A549 (cell line): ENCODE measurements around the gene SHISA3. TPM values are rescaled to one million over a fixed set of nuclear protein-coding genes. Genes with fewer than 3 reads are reported as not detected.

Experiments
- ATAC-seq, 2 experiments: fragments of 200-7000 bp in 1 of 2; fragments of >200 bp in 1 of 2; cut with Nextera tagmentation in 1 of 2; cut with Tn5 transposase in 1 of 2; 3 replicates each; pipeline versions ENCODE4 v1.8.0 to v1.9.1; 2018 to 2020; ENCODE audit warnings: mild to moderate bottlenecking in 1 of 2, moderate library complexity in 1 of 2
- CTCF ChIA-PET: fragments of 300-600 bp; sonication (Branson Sonifier 250); formaldehyde crosslinking; extraction: SDS; loops from one replicate; lab custom pipeline; 2021; ENCODE audit warnings: antibody characterized with exemption, inconsistent platforms; lab: Yijun Ruan, JAX
- POLR2A ChIA-PET: fragments of 350-600 bp; formaldehyde crosslinking; extraction: SDS; loops from one replicate; lab custom pipeline; 2021; ENCODE audit warnings: antibody characterized with exemption, inconsistent platforms; lab: Yijun Ruan, JAX
- DNase-seq, 2 experiments: peaks; one replicate each; pipeline versions ENCODE4 v3.0.0 to v3.0.0-alpha.2; 2011 to 2016; ENCODE audit warnings: low read depth in 1 of 2, low spot score in 1 of 2
- FAIRE-seq: peaks from 2 replicates; lab custom pipeline; 2011; peaks lifted over from hg19 to GRCh38; lab: Jason Lieb, UNC
- H3K27ac ChIP-seq, 2 experiments: fragments of >200 bp; sonication (Bioruptor Twin); formaldehyde crosslinking; 3 replicates each; pipeline ENCODE4 v1.5.1; 2016 to 2017
- H3K4me1 ChIP-seq: fragments of >200 bp; sonication (Bioruptor Twin); formaldehyde crosslinking; 3 replicates; pipeline ENCODE4 v1.6.1; 2016
- H3K4me2 ChIP-seq: fragments of >200 bp; sonication (Bioruptor Twin); formaldehyde crosslinking; 3 replicates; pipeline ENCODE4 v1.6.1; 2016
- H3K4me3 ChIP-seq: fragments of >200 bp; sonication (Bioruptor Twin); formaldehyde crosslinking; 3 replicates; pipeline ENCODE4 v1.5.1; 2016
- H3K9me3 ChIP-seq: fragments of >200 bp; sonication (Bioruptor Twin); formaldehyde crosslinking; 3 replicates; pipeline ENCODE4 v1.6.1; 2016
- CBX2 ChIP-seq: fragments of 200-600 bp; sonication (generic); IDR thresholded peaks from 2 replicates; pipeline ENCODE4 v1.6.1; 2016; ENCODE audit warnings: low read depth, mild to moderate bottlenecking, borderline replicate concordance
- CBX8 ChIP-seq: fragments of 200-600 bp; sonication (generic); IDR thresholded peaks from 2 replicates; pipeline ENCODE4 v1.6.1; 2016
- FOXS1 ChIP-seq: fragments of 250-450 bp; sonication (Bioruptor Pico); IDR thresholded peaks from 2 replicates; pipeline ENCODE4 v1.5.0; 2020; ENCODE audit warnings: mild to moderate bottlenecking, moderate library complexity
- HDAC2 ChIP-seq: fragments of 200-600 bp; sonication (generic); IDR thresholded peaks from 2 replicates; pipeline ENCODE4 v1.6.1; 2016
- HOXB5 ChIP-seq: fragments of 250-450 bp; sonication (Bioruptor Pico); IDR thresholded peaks from 2 replicates; pipeline ENCODE4 v1.5.0; 2020; ENCODE audit warnings: mild to moderate bottlenecking, moderate library complexity
- JUN ChIP-seq, 2 experiments: fragments of >200 bp; sonication (Bioruptor Twin); formaldehyde crosslinking; IDR thresholded peaks; 2 replicates in 1 of 2; 3 replicates in 1 of 2; pipeline ENCODE4 v1.6.1; 2016 to 2017
- JUNB ChIP-seq: fragments of >200 bp; sonication (Bioruptor Twin); formaldehyde crosslinking; IDR thresholded peaks from 2 replicates; pipeline ENCODE4 v1.6.1; 2016
- KDM1A ChIP-seq: fragments of 200-600 bp; sonication (generic); IDR thresholded peaks from 2 replicates; pipeline ENCODE4 v1.6.1; 2016; ENCODE audit warnings: low read depth, mild to moderate bottlenecking
- MAFK ChIP-seq: fragments of 450-650 bp; IDR thresholded peaks from 2 replicates; pipeline ENCODE4 v1.6.1; 2014; ENCODE audit not compliant: partially characterized antibody
- MYC ChIP-seq: IDR thresholded peaks from 2 replicates; pipeline ENCODE4 v1.6.1; 2012; ENCODE audit warnings: mild to moderate bottlenecking, inconsistent platforms, low read length, improper control_type of control experiment, borderline replicate concordance
- NFE2L2 ChIP-seq: fragments of 150-350 bp; conservative IDR thresholded peaks from 2 replicates; pipeline ENCODE4 v1.6.1; 2014; ENCODE audit warnings: low read length
- NPAS2 ChIP-seq: fragments of 250-450 bp; sonication (Bioruptor Pico); IDR thresholded peaks from 2 replicates; pipeline ENCODE4 v1.8.0; 2022; ENCODE audit warnings: mild to moderate bottlenecking, moderate library complexity, borderline replicate concordance
- NR3C1 ChIP-seq: fragments of >200 bp; sonication (Bioruptor Twin); formaldehyde crosslinking; IDR thresholded peaks from 3 replicates; pipeline ENCODE4 v1.6.1; 2017
- RAD21 ChIP-seq, 2 experiments: fragments of >200 bp in 1 of 2; sonication (Bioruptor Twin) in 1 of 2; formaldehyde crosslinking in 1 of 2; IDR thresholded peaks in 1 of 2; conservative IDR thresholded peaks in 1 of 2; 2 replicates in 1 of 2; 3 replicates in 1 of 2; pipeline ENCODE4 v1.6.1; 2012 to 2018; ENCODE audit warnings: inconsistent platforms in 1 of 2
- RFX5 ChIP-seq: fragments of 450-650 bp; IDR thresholded peaks from 2 replicates; pipeline ENCODE4 v1.7.1; 2014; ENCODE audit warnings: antibody characterized with exemption, mild to moderate bottlenecking, moderate library complexity
- ZC3H11A ChIP-seq: fragments of 450-650 bp; IDR thresholded peaks from 2 replicates; pipeline ENCODE4 v1.6.1; 2014; ENCODE audit warnings: antibody characterized with exemption, mild to moderate bottlenecking
- ZNF302 ChIP-seq: fragments of 250-450 bp; sonication (Bioruptor Pico); IDR thresholded peaks from 2 replicates; pipeline ENCODE4 v1.9.0; 2021; ENCODE audit warnings: inconsistent platforms, mild to moderate bottlenecking, moderate library complexity
- WGBS: methylation state at CpG from one replicate; pipeline ENCODE4 v1.1.6; 2017; ENCODE audit errors: missing lambda C conversion rate; 5-methylcytosine and 5-hydroxymethylcytosine counted together
- polyA plus RNA-seq, 4 experiments: library from polyadenylated mRNA; depleted of rRNA in 3 of 4; stranded (reverse); fragments of >200 nt; fragmentation: RNase III in 1 of 4; extraction: RNeasy Plus Mini Kit Qiagen cat#74134 plus additional on column Dnase treatment in 1 of 4; gene quantifications; 2 replicates in 3 of 4; 3 replicates in 1 of 4; pipeline ENCODE4 v1.2.3, GENCODE V29; 2011 to 2017
- TF ChIP-seq, protein P1 (sequence below): fragments of >200 bp; sonication (Bioruptor Twin); formaldehyde crosslinking; IDR thresholded peaks from 2 replicates; pipeline ENCODE4 v1.6.1; 2016
- TF ChIP-seq, protein P2 (sequence below): fragments of >200 bp; sonication (Bioruptor Twin); formaldehyde crosslinking; IDR thresholded peaks from 3 replicates; pipeline ENCODE4 v1.5.1; 2016
- TF ChIP-seq, protein P3 (sequence below): fragments of 150-350 bp; IDR thresholded peaks from 2 replicates; pipeline ENCODE4 v1.6.1; 2014; ENCODE audit warnings: low read depth, mild to moderate bottlenecking, low read length
- TF ChIP-seq, protein P4 (sequence below): IDR thresholded peaks from 2 replicates; pipeline ENCODE4 v1.6.1; 2012
- TF ChIP-seq, protein P5 (sequence below): IDR thresholded peaks from 2 replicates; pipeline ENCODE4 v1.6.1; 2012; ENCODE audit warnings: low read depth, borderline replicate concordance
- TF ChIP-seq, protein P6 (sequence below): fragments of 250-450 bp; sonication (Bioruptor Pico); IDR thresholded peaks from 2 replicates; pipeline ENCODE4 v1.5.0; 2020; ENCODE audit warnings: low read depth, mild to moderate bottlenecking, moderate library complexity
- TF ChIP-seq, protein P7 (sequence below): fragments of 450-650 bp; IDR thresholded peaks from 2 replicates; pipeline ENCODE4 v1.6.1; 2014; ENCODE audit warnings: antibody characterized with exemption
- TF ChIP-seq, protein P8 (sequence below): fragments of 200-600 bp; sonication (generic); IDR thresholded peaks from 2 replicates; pipeline ENCODE4 v1.6.1; 2016; ENCODE audit warnings: antibody characterized with exemption, mild to moderate bottlenecking, moderate library complexity

Gene SHISA3
- polyA plus RNA-seq, 2 of the 4 experiments (the other 2 are of a cell fraction), result not detected

DNA sequence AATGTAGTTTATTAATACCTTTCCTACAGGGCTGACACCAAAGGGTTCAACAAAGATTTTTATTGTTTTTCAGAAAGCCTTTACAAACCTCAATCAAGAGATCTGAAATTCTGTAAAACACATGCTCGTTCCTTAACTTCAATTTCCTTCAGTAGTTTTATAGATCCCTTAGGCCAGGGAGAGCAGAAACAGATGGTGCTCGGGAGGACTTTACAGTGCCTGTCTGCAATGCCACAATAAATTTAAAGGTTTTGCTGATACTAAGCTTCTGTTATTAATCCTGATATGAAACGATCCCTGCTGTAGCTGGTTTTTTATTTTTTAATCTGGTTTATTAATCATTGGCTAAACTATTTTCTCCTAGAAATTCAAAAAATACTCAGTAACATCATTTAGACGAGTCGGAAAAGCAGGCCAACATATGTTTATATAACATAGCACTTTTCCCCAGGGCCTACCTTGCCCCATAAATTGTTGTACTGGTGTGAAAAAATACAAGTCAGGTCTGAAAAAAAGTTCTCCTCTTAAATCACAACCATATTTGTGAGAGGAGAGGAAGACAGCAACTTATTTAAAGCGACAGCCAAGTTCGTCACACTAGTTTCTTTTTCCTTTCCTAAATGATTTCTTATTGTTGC is 39.8 kb downstream of the SHISA3 start:
- TF ChIP-seq, protein P1, sequence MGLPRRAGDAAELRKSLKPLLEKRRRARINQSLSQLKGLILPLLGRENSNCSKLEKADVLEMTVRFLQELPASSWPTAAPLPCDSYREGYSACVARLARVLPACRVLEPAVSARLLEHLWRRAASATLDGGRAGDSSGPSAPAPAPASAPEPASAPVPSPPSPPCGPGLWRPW, result no peak
- TF ChIP-seq MYC (no peak), CBX8 (no peak), RFX5 (no peak), HOXB5 (CRISPR knock-in tag) (no peak), NR3C1 (no peak), KDM1A (no peak), NFE2L2 (no peak), RAD21 (conservative IDR thresholded peaks at IDR 0.05 in 1 of 2, IDR thresholded peaks at IDR 0.05 in 1 of 2) (no peak), JUN (IDR thresholded peaks at IDR 0.05) (no peak), CBX2 (no peak), ZC3H11A (no peak), MAFK (no peak)
- TF ChIP-seq, protein P2, sequence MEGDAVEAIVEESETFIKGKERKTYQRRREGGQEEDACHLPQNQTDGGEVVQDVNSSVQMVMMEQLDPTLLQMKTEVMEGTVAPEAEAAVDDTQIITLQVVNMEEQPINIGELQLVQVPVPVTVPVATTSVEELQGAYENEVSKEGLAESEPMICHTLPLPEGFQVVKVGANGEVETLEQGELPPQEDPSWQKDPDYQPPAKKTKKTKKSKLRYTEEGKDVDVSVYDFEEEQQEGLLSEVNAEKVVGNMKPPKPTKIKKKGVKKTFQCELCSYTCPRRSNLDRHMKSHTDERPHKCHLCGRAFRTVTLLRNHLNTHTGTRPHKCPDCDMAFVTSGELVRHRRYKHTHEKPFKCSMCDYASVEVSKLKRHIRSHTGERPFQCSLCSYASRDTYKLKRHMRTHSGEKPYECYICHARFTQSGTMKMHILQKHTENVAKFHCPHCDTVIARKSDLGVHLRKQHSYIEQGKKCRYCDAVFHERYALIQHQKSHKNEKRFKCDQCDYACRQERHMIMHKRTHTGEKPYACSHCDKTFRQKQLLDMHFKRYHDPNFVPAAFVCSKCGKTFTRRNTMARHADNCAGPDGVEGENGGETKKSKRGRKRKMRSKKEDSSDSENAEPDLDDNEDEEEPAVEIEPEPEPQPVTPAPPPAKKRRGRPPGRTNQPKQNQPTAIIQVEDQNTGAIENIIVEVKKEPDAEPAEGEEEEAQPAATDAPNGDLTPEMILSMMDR, result no peak
- TF ChIP-seq, protein P3, sequence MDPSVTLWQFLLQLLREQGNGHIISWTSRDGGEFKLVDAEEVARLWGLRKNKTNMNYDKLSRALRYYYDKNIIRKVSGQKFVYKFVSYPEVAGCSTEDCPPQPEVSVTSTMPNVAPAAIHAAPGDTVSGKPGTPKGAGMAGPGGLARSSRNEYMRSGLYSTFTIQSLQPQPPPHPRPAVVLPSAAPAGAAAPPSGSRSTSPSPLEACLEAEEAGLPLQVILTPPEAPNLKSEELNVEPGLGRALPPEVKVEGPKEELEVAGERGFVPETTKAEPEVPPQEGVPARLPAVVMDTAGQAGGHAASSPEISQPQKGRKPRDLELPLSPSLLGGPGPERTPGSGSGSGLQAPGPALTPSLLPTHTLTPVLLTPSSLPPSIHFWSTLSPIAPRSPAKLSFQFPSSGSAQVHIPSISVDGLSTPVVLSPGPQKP, result no peak
- TF ChIP-seq, protein P4, sequence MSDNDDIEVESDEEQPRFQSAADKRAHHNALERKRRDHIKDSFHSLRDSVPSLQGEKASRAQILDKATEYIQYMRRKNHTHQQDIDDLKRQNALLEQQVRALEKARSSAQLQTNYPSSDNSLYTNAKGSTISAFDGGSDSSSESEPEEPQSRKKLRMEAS, result no peak
- TF ChIP-seq, protein P5, sequence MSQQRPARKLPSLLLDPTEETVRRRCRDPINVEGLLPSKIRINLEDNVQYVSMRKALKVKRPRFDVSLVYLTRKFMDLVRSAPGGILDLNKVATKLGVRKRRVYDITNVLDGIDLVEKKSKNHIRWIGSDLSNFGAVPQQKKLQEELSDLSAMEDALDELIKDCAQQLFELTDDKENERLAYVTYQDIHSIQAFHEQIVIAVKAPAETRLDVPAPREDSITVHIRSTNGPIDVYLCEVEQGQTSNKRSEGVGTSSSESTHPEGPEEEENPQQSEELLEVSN, result no peak
- TF ChIP-seq, protein P6, sequence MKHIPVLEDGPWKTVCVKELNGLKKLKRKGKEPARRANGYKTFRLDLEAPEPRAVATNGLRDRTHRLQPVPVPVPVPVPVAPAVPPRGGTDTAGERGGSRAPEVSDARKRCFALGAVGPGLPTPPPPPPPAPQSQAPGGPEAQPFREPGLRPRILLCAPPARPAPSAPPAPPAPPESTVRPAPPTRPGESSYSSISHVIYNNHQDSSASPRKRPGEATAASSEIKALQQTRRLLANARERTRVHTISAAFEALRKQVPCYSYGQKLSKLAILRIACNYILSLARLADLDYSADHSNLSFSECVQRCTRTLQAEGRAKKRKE (CRISPR knock-in tag), result no peak
- FAIRE-seq (no peak), DNase-seq (no peak), ATAC-seq (no peak)
- Histone ChIP-seq H3K27ac (no peak overlapping the region), H3K4me2 (no peak overlapping the region), H3K9me3 (no peaks in the 10 kb centered on the region), H3K4me1 (no peaks in the 10 kb centered on the region), H3K4me3 (no peak overlapping the region)
- POLR2A ChIA-PET, result no interaction called here
- 58% methylated on average over 7 of the region's 7 CpGs for WGBS
- CTCF ChIA-PET, result no interaction called here

DNA sequence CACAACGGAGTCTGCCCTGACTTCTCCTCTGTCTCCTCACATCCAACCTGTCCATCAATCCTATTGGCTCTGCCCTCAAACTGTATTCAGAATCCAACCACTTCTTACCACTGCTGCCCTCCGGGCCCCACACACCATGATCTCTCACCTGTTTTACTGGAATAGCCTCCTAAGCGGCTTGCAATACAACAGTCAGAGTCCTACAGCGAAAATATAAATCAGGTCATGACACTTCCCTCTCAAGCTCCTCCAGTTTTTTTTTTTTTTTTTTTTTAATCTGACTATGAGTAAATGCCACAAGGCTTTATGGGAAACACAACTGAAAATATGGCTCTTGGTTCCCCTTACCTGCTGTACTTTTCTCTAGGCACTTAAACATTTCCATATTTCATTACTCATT is 42.8 kb downstream of the SHISA3 start:
- no peak overlapping the region for H3K27ac ChIP-seq
- no peaks in the 10 kb centered on the region for H3K4me1 ChIP-seq
- ChIA-PET POLR2A (no interaction called here), CTCF (no interaction called here)
- DNase-seq (no peak), FAIRE-seq (no peak), ATAC-seq (no peak)
- no peak overlapping the region for H3K4me2 ChIP-seq
- no peak overlapping the region for H3K4me3 ChIP-seq
- WGBS, result 55% methylated on average over 4 of the region's 4 CpGs
- H3K9me3 ChIP-seq, result no peaks in the 10 kb centered on the region
- TF ChIP-seq, protein P7, sequence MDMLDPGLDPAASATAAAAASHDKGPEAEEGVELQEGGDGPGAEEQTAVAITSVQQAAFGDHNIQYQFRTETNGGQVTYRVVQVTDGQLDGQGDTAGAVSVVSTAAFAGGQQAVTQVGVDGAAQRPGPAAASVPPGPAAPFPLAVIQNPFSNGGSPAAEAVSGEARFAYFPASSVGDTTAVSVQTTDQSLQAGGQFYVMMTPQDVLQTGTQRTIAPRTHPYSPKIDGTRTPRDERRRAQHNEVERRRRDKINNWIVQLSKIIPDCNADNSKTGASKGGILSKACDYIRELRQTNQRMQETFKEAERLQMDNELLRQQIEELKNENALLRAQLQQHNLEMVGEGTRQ, result no peak
- TF ChIP-seq JUNB (no peak), CBX8 (no peak), ZNF302 (no peak), FOXS1 (CRISPR knock-in tag) (no peak), HDAC2 (no peak), NPAS2 (CRISPR knock-in tag) (no peak), JUN (IDR thresholded peaks at IDR 0.05) (no peak)
- TF ChIP-seq, protein P8, sequence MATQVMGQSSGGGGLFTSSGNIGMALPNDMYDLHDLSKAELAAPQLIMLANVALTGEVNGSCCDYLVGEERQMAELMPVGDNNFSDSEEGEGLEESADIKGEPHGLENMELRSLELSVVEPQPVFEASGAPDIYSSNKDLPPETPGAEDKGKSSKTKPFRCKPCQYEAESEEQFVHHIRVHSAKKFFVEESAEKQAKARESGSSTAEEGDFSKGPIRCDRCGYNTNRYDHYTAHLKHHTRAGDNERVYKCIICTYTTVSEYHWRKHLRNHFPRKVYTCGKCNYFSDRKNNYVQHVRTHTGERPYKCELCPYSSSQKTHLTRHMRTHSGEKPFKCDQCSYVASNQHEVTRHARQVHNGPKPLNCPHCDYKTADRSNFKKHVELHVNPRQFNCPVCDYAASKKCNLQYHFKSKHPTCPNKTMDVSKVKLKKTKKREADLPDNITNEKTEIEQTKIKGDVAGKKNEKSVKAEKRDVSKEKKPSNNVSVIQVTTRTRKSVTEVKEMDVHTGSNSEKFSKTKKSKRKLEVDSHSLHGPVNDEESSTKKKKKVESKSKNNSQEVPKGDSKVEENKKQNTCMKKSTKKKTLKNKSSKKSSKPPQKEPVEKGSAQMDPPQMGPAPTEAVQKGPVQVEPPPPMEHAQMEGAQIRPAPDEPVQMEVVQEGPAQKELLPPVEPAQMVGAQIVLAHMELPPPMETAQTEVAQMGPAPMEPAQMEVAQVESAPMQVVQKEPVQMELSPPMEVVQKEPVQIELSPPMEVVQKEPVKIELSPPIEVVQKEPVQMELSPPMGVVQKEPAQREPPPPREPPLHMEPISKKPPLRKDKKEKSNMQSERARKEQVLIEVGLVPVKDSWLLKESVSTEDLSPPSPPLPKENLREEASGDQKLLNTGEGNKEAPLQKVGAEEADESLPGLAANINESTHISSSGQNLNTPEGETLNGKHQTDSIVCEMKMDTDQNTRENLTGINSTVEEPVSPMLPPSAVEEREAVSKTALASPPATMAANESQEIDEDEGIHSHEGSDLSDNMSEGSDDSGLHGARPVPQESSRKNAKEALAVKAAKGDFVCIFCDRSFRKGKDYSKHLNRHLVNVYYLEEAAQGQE, result no peak
- TF ChIP-seq, protein P6 (CRISPR knock-in tag), result no peak
- TF ChIP-seq, protein P1, result no peak
- TF ChIP-seq, protein P4, result no peak
